HG03439 (cell line): Measurements from ENCODE around the gene GAK.

Experiments used
- ATAC-seq: cut with Tn5 transposase; IDR thresholded peaks from one replicate; pipeline ENCODE4 v1.9.1; 2021; ENCODE audit warnings: mild to moderate bottlenecking, moderate library complexity; ENCODE audit not compliant: unreplicated experiment

GAK gene

DNA sequence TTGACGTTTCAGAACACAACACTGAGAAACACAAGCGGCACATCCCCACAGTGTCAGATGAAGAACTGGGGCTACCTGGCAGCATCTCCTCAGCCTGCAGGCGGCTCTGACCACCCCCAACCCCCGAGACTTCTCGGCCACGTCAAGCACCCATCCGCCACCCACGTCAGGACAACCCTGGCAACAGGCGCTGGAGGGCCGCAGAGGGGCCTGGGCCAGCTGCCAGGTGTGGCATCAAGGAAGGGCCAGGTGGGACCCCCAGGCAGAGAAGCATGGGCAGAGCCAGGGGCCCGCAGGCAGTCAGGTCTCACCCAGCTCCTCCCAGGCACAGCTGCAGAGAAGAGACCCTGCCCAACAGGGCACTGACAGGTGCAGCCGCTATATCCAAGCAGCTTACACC, 22.3 kb downstream of the GAK start:
- no peak for ATAC-seq

DNA sequence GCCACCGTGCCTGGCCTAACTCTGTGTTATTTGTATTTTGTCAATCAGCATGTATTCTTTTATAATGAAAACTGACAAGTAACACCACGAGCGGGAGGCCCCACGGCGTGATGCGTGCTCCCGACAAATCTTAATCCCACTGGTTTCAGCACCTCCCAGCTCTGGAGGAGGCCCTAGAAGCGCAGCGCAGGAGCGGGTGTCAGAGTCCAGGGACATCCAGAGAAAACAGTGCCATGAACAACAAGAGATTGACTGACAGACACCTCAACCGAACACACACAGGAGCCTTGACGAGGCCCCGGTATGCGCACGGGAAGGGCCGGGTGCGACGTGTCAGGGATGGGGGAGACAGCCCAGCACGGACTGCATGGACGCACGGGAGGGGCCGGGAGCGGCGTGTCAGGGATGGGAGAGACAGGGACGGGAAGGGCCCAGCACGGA, 23.0 kb downstream of the GAK start:
- ATAC-seq: no peak

- ATAC-seq: no peak
Measured at GRCh38 chr4:907691-908425, 24.3 kb downstream of the GAK start.

GRCh38 chr4:907103-907400, 25.1 kb downstream of the GAK start:
- no peak for ATAC-seq

GRCh38 chr4:906339-907102, 25.6 kb downstream of the GAK start:
- no peak for ATAC-seq

GRCh38 chr4:905485-906338, 26.4 kb downstream of the GAK start:
- no peak for ATAC-seq

DNA sequence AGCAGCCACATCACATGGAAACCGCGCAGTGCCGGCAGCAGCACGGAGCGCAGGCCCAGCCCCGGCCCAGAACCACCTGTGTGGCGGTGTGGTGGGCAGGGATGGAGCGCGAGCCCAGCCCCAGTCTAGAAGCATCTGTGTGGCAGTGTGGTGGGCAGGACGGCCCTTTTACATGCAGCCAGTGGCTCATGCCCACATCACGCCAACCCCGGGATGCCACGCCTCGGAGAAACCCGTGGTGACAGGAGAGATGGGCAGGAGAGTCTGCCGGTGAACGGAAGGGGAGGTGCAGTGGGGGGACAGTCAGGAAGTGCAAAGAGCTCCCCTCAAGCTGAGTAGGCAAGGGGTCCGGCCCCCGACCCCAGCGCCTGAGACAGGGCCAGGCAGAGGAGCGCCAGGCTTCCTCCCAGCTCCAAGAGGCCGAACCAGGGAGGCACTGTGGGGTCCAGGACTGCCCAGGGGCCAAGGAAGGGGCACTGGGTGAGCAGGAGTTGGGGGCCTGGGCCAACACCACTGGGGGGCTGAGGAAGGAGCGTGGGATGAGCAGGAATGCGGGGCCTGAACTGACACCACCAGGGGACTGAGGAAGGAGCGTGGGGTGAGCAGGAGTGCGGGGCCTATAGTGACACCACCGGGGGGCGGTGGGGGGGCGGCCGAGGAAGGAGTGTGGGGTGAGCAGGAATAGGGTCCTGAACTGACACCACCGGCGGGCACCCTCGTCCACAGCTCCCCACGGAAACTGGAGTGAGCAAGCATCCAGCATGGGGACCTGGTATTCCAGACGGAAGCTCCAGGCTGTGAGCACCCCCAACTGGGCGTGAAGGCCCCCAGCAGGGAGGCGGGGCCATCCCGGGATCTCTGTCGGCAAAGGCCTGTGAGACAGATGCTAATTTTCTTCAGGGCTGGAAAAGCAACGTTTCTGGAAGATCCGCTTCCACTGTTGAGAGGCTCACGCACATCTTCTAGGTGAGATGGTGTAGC, 28.8 kb downstream of the GAK start:
- no peak for ATAC-seq

GRCh38 chr4:901192-901910, 30.8 kb downstream of the GAK start:
- ATAC-seq: no peak

DNA sequence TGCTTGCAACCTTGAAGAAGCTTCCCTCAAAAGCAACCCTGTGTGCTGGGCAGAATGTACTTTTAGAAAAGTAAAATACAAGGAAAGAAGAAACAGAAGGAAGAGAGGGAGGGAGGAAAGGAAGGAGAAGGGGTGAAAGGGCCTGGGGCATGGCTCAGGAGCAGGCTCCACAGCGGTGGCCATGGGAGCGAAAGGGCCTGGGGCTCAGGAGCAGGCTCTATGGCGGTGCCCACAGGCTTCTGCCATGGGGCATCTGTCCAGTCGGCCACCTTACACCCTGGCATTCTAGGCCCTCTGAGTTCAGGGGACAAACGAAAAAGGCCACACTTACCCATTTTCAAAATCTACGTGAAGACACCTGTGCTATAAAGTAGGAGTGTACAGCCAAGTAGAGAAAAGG, 31.4 kb downstream of the GAK start:
- ATAC-seq: no peak

DNA sequence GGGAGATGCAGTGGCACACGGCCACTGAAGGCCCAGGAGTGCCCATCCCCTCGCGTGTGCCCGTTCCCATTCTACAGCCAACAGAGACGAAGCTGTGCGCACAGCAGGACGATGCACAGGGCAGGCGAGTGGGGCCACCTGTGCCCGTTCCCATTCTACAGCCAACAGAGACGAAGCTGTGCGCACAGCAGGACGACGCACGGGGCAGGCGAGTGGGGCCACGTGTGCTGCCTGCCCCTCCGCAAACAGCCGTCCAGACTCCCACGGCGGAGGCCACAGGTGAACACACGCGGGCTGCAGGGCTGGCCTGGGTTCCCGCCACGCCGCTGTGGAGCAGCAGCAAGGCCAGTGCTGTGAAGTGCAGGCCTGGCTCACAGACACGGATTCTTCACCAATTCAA, 32.0 kb downstream of the GAK start:
- no peak for ATAC-seq

DNA sequence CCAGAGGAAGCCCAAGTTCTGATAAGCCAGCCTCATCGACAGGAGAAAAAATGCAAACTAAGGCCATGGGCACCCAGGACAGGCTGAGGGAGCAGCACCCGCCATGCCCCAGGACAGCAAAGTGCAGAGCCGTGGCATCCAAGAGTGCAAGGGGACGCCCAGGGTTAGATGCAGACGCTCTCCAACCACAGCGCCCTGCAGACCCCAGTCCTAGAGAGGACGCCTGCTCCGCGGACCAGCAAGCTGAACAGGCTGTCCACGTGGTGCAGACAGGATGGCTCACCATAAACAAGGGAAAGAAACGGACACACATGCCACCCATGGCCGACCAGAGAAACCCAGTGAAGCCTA, 32.6 kb downstream of the GAK start:
- ATAC-seq: no peak

- ATAC-seq: no peak
Measured at GRCh38 chr4:898869-899555, 33.1 kb downstream of the GAK start.

DNA sequence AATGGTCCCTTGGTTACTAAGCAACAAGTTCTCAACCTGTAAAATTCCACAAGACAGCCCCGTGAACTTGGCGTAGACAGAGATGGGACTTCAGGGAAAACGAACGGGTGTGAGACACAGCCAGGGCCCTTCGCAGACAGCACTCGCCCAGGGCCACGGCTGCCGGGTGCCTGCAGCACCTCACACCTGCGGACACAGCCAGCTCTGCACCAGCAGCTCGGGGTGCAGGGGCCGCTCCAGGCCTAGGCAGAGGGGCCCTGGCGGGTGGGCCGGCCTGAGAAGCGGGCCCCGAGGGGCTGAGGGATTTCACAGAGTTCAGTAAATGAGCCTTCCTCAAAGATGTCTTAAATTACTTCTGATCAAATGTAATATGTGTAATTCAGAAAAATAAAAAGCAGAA, 34.0 kb downstream of the GAK start:
- ATAC-seq: no peak

DNA sequence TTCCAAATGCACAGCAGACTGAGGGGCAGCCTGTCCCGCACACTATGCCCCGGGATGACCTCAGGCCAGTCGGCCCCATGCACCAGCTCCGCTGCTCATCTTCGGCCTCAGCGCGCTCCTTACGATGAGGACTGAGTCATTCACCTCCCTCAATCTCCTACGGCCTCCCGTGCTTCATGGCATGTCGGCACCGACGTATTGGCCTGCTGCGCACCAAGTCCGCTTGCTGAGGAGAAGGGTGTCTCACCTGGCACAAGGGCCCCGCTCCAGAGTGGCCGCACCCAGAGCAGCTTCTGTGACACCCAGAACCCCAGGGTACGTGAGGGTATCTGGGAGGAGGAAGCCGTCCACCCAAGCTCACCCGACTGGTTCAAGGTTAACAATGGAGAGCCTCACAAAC, 35.5 kb downstream of the GAK start:
- ATAC-seq: no peak

- ATAC-seq: no peak
Measured at GRCh38 chr4:896216-896615, 35.9 kb downstream of the GAK start.

- no peak for ATAC-seq
Measured at GRCh38 chr4:895596-895995, 36.5 kb downstream of the GAK start.

DNA sequence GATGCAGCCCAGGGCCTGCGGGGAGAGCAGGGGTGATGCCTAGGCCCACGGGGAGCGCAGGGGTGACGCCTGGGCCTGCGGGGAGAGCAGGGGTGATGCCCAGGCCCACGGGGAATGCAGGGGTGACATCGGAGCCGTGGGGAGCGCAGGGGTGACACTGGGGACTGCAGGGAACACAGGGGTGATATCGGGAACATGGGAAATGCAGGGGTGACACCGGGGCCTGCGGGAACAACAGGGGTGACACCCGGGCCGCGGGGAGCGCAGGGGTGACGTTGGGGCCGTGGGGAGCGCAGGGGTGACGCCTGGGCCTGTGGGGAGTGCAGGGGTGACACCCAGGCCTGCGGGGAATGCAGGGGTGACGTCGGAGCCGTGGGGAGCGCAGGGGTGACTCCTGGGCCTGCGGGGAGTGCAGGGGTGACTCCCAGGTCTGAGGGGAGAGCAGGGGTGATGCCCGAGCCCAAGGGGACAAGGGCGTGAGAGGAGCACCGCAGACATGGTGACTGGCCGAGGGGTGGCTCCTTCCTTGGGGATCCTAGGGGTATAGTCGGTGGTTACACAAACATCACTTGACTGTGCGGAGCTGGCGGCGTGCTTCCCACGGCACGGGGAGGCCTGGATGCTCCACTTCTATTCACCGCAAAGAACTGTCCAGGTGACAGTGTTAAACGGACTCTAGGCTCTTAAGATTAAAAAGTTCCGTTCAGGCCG, 38.0 kb downstream of the GAK start:
- ATAC-seq: no peak

GRCh38 chr4:893276-893994, 38.7 kb downstream of the GAK start:
- no peak for ATAC-seq
